ENCODE data around the gene KCNH4. TPM values are rescaled to one million over a fixed set of nuclear protein-coding genes. Genes with fewer than 3 reads are reported as not detected.

KCNH4 gene
- total and polyA plus RNA-seq, 4 donors, result 0.01 TPM; not detected in 3

DNA sequence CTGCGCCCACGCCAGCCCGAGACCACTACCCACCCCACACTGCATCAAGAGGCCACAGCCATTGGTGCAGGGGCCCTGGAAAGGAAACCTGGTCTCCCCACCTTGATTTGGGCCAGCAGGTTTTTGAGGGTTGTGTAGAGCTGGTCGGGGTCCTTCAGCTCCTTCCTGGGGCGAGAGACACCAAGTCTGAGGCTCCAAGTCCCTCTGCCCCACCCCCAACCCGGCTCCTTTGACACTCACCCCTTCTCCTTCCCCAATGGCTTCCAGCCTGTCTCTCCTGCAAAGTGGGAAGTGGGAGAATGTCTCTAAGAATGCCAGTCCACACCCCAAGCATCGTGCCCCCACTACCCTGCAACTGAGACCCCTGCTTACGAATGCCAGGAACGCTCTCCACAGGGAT lies 66.8 kb downstream of the KCNH4 start:
- Histone ChIP-seq H3K27ac (ENCODE audit: low read depth in 1 of 2, low read length in 2 of 2) (no peak overlapping the region), H3K27me3 (ENCODE audit: control insufficient read depth in 4 of 4, insufficient read depth in 4 of 4, low read length in 3 of 4) (no peaks in the 10 kb centered on the region), H3K4me1 (ENCODE audit: control insufficient read depth in 4 of 4, insufficient read depth in 4 of 4, low read length in 3 of 4) (peaks cover 11 to 36% (median 29%) of the 10 kb centered on the region in 4 donors), H3K9ac (ENCODE audit: low read depth in 1 of 2, low read length in 2 of 2) (no peak overlapping the region), H3K4me3 (ENCODE audit: low read depth in 1 of 3, low read length in 3 of 3) (no peak overlapping the region), H3K36me3 (ENCODE audit: control insufficient read depth in 4 of 4, insufficient read depth in 3 of 4, low read depth in 1 of 4, low read length in 3 of 4) (peaks cover 0 to 13% (median 7%) of the 10 kb centered on the region in 4 donors), H3K9me3 (ENCODE audit: control insufficient read depth in 4 of 4, low read length in 3 of 4) (no peaks in the 10 kb centered on the region)
- TF ChIP-seq HNF4G (IDR thresholded peaks at IDR 0.05), result no peak
- no peak for TF ChIP-seq TAF1 (conservative IDR thresholded peaks at IDR 0.05)
- TF ChIP-seq, protein P1, sequence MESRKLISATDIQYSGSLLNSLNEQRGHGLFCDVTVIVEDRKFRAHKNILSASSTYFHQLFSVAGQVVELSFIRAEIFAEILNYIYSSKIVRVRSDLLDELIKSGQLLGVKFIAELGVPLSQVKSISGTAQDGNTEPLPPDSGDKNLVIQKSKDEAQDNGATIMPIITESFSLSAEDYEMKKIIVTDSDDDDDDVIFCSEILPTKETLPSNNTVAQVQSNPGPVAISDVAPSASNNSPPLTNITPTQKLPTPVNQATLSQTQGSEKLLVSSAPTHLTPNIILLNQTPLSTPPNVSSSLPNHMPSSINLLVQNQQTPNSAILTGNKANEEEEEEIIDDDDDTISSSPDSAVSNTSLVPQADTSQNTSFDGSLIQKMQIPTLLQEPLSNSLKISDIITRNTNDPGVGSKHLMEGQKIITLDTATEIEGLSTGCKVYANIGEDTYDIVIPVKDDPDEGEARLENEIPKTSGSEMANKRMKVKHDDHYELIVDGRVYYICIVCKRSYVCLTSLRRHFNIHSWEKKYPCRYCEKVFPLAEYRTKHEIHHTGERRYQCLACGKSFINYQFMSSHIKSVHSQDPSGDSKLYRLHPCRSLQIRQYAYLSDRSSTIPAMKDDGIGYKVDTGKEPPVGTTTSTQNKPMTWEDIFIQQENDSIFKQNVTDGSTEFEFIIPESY (IDR thresholded peaks at IDR 0.05), result no peak
- no peak for TF ChIP-seq SP1 (IDR thresholded peaks at IDR 0.05)
- no peak for TF ChIP-seq NR2F2 (IDR thresholded peaks at IDR 0.05)
- TF ChIP-seq, protein P2, sequence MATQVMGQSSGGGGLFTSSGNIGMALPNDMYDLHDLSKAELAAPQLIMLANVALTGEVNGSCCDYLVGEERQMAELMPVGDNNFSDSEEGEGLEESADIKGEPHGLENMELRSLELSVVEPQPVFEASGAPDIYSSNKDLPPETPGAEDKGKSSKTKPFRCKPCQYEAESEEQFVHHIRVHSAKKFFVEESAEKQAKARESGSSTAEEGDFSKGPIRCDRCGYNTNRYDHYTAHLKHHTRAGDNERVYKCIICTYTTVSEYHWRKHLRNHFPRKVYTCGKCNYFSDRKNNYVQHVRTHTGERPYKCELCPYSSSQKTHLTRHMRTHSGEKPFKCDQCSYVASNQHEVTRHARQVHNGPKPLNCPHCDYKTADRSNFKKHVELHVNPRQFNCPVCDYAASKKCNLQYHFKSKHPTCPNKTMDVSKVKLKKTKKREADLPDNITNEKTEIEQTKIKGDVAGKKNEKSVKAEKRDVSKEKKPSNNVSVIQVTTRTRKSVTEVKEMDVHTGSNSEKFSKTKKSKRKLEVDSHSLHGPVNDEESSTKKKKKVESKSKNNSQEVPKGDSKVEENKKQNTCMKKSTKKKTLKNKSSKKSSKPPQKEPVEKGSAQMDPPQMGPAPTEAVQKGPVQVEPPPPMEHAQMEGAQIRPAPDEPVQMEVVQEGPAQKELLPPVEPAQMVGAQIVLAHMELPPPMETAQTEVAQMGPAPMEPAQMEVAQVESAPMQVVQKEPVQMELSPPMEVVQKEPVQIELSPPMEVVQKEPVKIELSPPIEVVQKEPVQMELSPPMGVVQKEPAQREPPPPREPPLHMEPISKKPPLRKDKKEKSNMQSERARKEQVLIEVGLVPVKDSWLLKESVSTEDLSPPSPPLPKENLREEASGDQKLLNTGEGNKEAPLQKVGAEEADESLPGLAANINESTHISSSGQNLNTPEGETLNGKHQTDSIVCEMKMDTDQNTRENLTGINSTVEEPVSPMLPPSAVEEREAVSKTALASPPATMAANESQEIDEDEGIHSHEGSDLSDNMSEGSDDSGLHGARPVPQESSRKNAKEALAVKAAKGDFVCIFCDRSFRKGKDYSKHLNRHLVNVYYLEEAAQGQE (IDR thresholded peaks at IDR 0.05), result no peak
- TF ChIP-seq JUND (IDR thresholded peaks at IDR 0.05), result no peak
- TF ChIP-seq RXRA (IDR thresholded peaks at IDR 0.05), result no peak
- DNase-seq (ENCODE audit: low spot score), result no peak
- WGBS, result 92% methylated on average over 9 of the region's 9 CpGs

DNA sequence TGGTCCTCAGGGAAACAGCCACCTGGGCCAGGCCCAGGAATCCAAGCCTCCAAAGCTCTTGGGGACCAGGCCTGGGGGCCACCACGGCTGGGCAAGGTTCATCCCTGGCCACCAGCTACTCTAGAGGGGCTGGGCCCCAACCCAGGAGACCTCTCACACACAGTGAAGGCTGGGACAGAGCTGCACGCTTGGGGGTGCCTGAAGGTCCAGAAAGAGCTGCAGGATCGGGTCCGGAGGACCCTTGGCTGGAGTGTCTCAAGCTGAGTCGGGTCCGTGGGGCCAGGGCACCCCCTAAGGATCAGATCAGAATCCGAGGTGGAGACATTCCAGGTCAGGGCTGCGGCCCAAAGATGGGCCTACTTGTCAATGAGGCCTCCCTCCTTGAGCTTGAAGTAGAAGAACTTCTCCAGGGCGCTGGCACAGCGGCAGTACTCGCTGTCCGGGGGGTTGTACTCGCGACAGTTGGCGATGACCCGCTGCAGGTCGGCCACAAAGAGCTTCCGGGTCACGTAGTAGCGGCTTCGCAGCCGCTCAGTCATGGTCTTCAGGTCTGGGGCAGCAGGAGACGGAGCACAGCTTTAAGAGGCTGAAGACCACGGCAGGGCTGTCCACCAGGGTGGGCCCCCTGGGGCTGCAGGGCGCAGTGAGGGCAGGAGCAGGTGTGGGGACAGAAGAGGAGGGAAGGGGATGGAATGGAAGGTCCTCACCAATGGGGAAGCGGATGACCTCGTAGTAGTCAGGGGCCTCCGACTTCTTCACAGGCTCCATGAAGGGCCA lies 67.5 kb downstream of the KCNH4 start:
- H3K4me1 ChIP-seq (ENCODE audit: control insufficient read depth in 4 of 4, insufficient read depth in 4 of 4, low read length in 3 of 4), result peaks cover 11 to 42% (median 34%) of the 10 kb centered on the region in 4 donors
- TF ChIP-seq SP1 (IDR thresholded peaks at IDR 0.05) (no peak), HNF4G (IDR thresholded peaks at IDR 0.05) (no peak), EGR1 (IDR thresholded peaks at IDR 0.05; ENCODE audit: low read depth in 2 of 2) (no peak), GABPA (IDR thresholded peaks at IDR 0.05 in 1 of 2, conservative IDR thresholded peaks at IDR 0.05 in 1 of 2) (no peak), TAF1 (conservative IDR thresholded peaks at IDR 0.05) (no peak), FOXA2 (IDR thresholded peaks at IDR 0.05) (no peak)
- TF ChIP-seq, protein P3, sequence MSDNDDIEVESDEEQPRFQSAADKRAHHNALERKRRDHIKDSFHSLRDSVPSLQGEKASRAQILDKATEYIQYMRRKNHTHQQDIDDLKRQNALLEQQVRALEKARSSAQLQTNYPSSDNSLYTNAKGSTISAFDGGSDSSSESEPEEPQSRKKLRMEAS (IDR thresholded peaks at IDR 0.05), result no peak
- TF ChIP-seq, protein P2 (IDR thresholded peaks at IDR 0.05), result no peak
- TF ChIP-seq, protein P1 (IDR thresholded peaks at IDR 0.05), result no peak
- TF ChIP-seq, protein P4, sequence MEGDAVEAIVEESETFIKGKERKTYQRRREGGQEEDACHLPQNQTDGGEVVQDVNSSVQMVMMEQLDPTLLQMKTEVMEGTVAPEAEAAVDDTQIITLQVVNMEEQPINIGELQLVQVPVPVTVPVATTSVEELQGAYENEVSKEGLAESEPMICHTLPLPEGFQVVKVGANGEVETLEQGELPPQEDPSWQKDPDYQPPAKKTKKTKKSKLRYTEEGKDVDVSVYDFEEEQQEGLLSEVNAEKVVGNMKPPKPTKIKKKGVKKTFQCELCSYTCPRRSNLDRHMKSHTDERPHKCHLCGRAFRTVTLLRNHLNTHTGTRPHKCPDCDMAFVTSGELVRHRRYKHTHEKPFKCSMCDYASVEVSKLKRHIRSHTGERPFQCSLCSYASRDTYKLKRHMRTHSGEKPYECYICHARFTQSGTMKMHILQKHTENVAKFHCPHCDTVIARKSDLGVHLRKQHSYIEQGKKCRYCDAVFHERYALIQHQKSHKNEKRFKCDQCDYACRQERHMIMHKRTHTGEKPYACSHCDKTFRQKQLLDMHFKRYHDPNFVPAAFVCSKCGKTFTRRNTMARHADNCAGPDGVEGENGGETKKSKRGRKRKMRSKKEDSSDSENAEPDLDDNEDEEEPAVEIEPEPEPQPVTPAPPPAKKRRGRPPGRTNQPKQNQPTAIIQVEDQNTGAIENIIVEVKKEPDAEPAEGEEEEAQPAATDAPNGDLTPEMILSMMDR (IDR thresholded peaks at IDR 0.05; ENCODE audit: low read depth, low read length, missing input control), result no peak
- no peak for DNase-seq (ENCODE audit: low spot score)
- no peak overlapping the region for H3K4me3 ChIP-seq (ENCODE audit: low read depth in 1 of 3, low read length in 3 of 3)
- H3K36me3 ChIP-seq (ENCODE audit: control insufficient read depth in 4 of 4, insufficient read depth in 3 of 4, low read depth in 1 of 4, low read length in 3 of 4), result peaks cover 0 to 15% (median 7%) of the 10 kb centered on the region in 4 donors
- H3K27ac ChIP-seq (ENCODE audit: low read depth in 1 of 2, low read length in 2 of 2), result peak overlapping the region; percentile 81 to 84
- H3K9ac ChIP-seq (ENCODE audit: low read depth in 1 of 2, low read length in 2 of 2), result peak overlapping the region; percentile 4 to 52
- 93% methylated on average over 28 of the region's 28 CpGs for WGBS
- no peaks in the 10 kb centered on the region for H3K9me3 ChIP-seq (ENCODE audit: control insufficient read depth in 4 of 4, low read length in 3 of 4)
- no peaks in the 10 kb centered on the region for H3K27me3 ChIP-seq (ENCODE audit: control insufficient read depth in 4 of 4, insufficient read depth in 4 of 4, low read length in 3 of 4)
